Measurements from ENCODE around the gene PIK3AP1.

Gene PIK3AP1

GRCh38 chr10:96639899-96640298 lies 80.4 kb downstream of the PIK3AP1 start:
- DNase-seq, result no peak

GRCh38 chr10:96638696-96639095 lies 81.6 kb downstream of the PIK3AP1 start:
- DNase-seq, result no peak

- no peak for DNase-seq
Observed at GRCh38 chr10:96638120-96638519, 82.2 kb downstream of the PIK3AP1 start.

- DNase-seq, result no peak
Observed at GRCh38 chr10:96637709-96638108, 82.6 kb downstream of the PIK3AP1 start.

- no peak for DNase-seq
Observed at GRCh38 chr10:96636551-96636950, 83.8 kb downstream of the PIK3AP1 start.

GRCh38 chr10:96632974-96633710 lies 87.2 kb downstream of the PIK3AP1 start:
- no peak for DNase-seq

GRCh38 chr10:96627292-96627691 lies 93.0 kb downstream of the PIK3AP1 start:
- no peak for DNase-seq

- DNase-seq, result no peak
Observed at GRCh38 chr10:96626795-96627194, 93.5 kb downstream of the PIK3AP1 start.

- no peak for DNase-seq
Observed at GRCh38 chr10:96625173-96625572, 95.1 kb downstream of the PIK3AP1 start.

- DNase-seq, result no peak
Observed at GRCh38 chr10:96622013-96622787, 98.1 kb downstream of the PIK3AP1 start.

GRCh38 chr10:96619796-96620773 lies 100.2 kb downstream of the PIK3AP1 start:
- DNase-seq, result peak; percentile 18

- no peak for DNase-seq
Observed at GRCh38 chr10:96619120-96619519, 101.2 kb downstream of the PIK3AP1 start.

GRCh38 chr10:96618653-96619052 lies 101.7 kb downstream of the PIK3AP1 start:
- DNase-seq, result no peak

GRCh38 chr10:96616961-96617360 lies 103.4 kb downstream of the PIK3AP1 start:
- DNase-seq, result no peak

GRCh38 chr10:96614515-96614914 lies 105.8 kb downstream of the PIK3AP1 start:
- DNase-seq, result peak; percentile 97

GRCh38 chr10:96613576-96613975 lies 106.7 kb downstream of the PIK3AP1 start:
- no peak for DNase-seq

- no peak for DNase-seq
Observed at GRCh38 chr10:96612055-96612830, 108.1 kb downstream of the PIK3AP1 start.

- no peak for DNase-seq
Observed at GRCh38 chr10:96610817-96611216, 109.5 kb downstream of the PIK3AP1 start.

- no peak for DNase-seq
Observed at GRCh38 chr10:96609510-96609909, 110.8 kb downstream of the PIK3AP1 start.

GRCh38 chr10:96608805-96609204 lies 111.5 kb downstream of the PIK3AP1 start:
- no peak for DNase-seq

- DNase-seq, result no peak
Observed at GRCh38 chr10:96608262-96608661, 112.1 kb downstream of the PIK3AP1 start.

- DNase-seq, result no peak
Observed at GRCh38 chr10:96606946-96607345, 113.4 kb downstream of the PIK3AP1 start.

Measured in fibroblast of upper back skin (primary cell).